Panc1 (cell line): Measurements from ENCODE around the gene TFDP1. TPM values are rescaled to one million over a fixed set of nuclear protein-coding genes. Genes with fewer than 3 reads are reported as not detected.

ENCODE experiments used
- ATAC-seq: fragments of 200-7000 bp; cut with Tn5 transposase; 2 replicates; pipeline ENCODE4 v1.9.1; 2020; ENCODE audit warnings: mild to moderate bottlenecking, moderate library complexity
- BruUV-seq: library from RNA; stranded (reverse); fragments of 400-500 nt; replicated peaks from 2 replicates; lab custom pipeline; 2021; lab: Mats Ljungman, UMichigan
- CTCF ChIA-PET: fragments of 300-600 bp; sonication (Branson Sonifier 250); formaldehyde crosslinking; loops from one replicate; lab custom pipeline; 2022; ENCODE audit warnings: antibody characterized with exemption; lab: Charles Lee
- POLR2A ChIA-PET: fragments of 300-600 bp; sonication (Branson Sonifier 250); formaldehyde crosslinking; loops from one replicate; lab custom pipeline; 2022; ENCODE audit warnings: antibody characterized with exemption; lab: Charles Lee
- DNase-seq: peaks from one replicate; pipeline ENCODE4 v3.0.0-alpha.2; 2010; ENCODE audit warnings: low read depth, low spot score
- H3K27ac ChIP-seq: 2 replicates; pipeline ENCODE4 v1.5.1; 2011; ENCODE audit warnings: mild to moderate bottlenecking, low read length, inconsistent platforms
- H3K27me3 ChIP-seq: fragments of 200-500 bp; sonication (Bioruptor generic); 2 replicates; pipeline ENCODE4 v1.6.0; 2014; ENCODE audit warnings: low read length, inconsistent platforms; ENCODE audit not compliant: control insufficient read depth, insufficient read depth
- H3K36me3 ChIP-seq: fragments of 200-500 bp; sonication (Bioruptor generic); 2 replicates; pipeline ENCODE4 v1.5.1; 2014; ENCODE audit warnings: inconsistent platforms, mild to moderate bottlenecking, low read length, moderate library complexity; ENCODE audit not compliant: control insufficient read depth, insufficient read depth
- H3K4me1 ChIP-seq: 2 replicates; pipeline ENCODE4 v1.5.1; 2011; ENCODE audit warnings: inconsistent platforms, mild to moderate bottlenecking, low read length, moderate library complexity; ENCODE audit not compliant: control insufficient read depth, insufficient read depth
- H3K4me3 ChIP-seq, 2 experiments: 2 replicates each; pipeline ENCODE4 v1.5.1; 2011 to 2012; ENCODE audit warnings: low read depth in 2 of 2, low read length in 2 of 2, mild to moderate bottlenecking in 2 of 2, inconsistent platforms in 1 of 2, moderate library complexity in 1 of 2
- H3K9me3 ChIP-seq: fragments of 200-500 bp; sonication (Bioruptor generic); 2 replicates; pipeline ENCODE4 v1.5.1; 2014; ENCODE audit warnings: low read depth, mild to moderate bottlenecking, inconsistent platforms, low read length, moderate library complexity; ENCODE audit not compliant: control insufficient read depth, insufficient read depth
- POLR2AphosphoS5 ChIP-seq: IDR thresholded peaks from 2 replicates; pipeline ENCODE4 v1.6.1; 2012; ENCODE audit warnings: mild to moderate bottlenecking, low read depth, low read length, moderate library complexity
- SIN3A ChIP-seq: IDR thresholded peaks from 2 replicates; pipeline ENCODE4 v1.6.1; 2012; ENCODE audit warnings: low read depth, mild to moderate bottlenecking, low read length, moderate library complexity, borderline replicate concordance; ENCODE audit not compliant: insufficient read depth
- TCF7L2 ChIP-seq: IDR thresholded peaks from 2 replicates; pipeline ENCODE4 v1.6.1; 2011; ENCODE audit warnings: mild to moderate bottlenecking, low read depth, low read length, inconsistent platforms
- in situ Hi-C: cut with HindIII; loops from 2 replicates; pipeline ENCODE4 v1.10.0; 2016; ENCODE audit warnings: low sequenced_read_pairs, low pct_unique_long_range_greater_than_20kb
- intact Hi-C: fragments of 100-400 bp; cut with micrococcal nuclease; formaldehyde crosslinking; loops from one replicate; pipeline ENCODE4 v1.10.0; 2022; ENCODE audit not compliant: unreplicated experiment
- total RNA-seq: library from RNA; stranded (reverse); gene quantifications from one replicate; pipeline ENCODE4 v1.2.1, GENCODE V29; 2021; ENCODE audit not compliant: unreplicated experiment
- TF ChIP-seq, protein P1 (sequence below), 2 experiments: IDR thresholded peaks; 2 replicates each; pipeline ENCODE4 v1.6.1; 2011 to 2012; ENCODE audit warnings: low read depth in 2 of 2, control low read depth in 1 of 2, low read length in 1 of 2, mild to moderate bottlenecking in 1 of 2, moderate library complexity in 1 of 2; ENCODE audit not compliant: insufficient read depth in 1 of 2
- TF ChIP-seq, protein P2 (sequence below): fragments of 450-650 bp; IDR thresholded peaks from 2 replicates; pipeline ENCODE4 v1.5.1; 2017; ENCODE audit warnings: mild to moderate bottlenecking

TFDP1 gene
- total RNA-seq, 1 experiment from 2014 or later, result 91.6 TPM

DNA sequence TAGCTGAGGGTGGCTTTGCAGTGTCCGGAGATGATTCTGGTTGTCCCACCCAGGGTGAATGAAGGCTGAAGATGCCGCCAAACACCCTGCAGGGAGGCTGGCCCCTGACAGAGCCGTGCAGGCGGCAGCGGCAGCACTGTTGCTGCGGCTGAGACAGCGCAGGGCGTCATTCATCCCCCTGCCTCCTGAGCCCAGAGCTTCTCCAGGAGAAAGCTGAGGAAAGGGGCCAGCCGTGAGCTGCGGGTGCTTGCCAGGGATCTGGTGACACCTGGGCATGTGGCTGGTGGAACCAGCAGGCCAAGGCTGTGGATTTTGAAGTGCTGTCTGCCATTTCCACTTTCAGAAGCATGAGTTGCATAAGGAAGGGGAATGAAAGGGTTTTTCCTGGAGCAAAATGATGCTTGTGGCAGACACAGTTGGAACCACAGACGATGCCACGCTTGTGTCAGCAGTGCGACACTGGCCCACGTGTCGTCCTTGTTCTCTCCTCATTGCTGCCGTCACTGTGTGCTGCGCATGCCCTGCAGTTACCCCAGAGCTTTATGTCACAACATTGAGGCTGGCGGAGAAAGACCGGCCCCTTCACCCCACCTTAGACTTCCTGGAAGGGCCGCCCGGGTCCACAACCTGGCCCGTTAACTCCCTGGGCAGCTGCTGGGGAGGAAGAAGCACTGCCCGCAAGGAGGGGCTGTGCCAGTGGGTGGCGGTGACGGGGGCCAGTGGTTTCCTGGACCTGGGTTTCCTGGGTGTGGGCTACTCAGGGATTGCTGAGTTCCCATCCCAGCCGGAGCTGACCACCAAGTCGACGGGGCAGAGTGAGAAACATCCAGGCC, 22.7 kb downstream of the TFDP1 start:
- in situ Hi-C loops (no loop called here), intact Hi-C loops (no loop called here)
- Histone ChIP-seq H3K4me3 (no peak overlapping the region), H3K27me3 (no peaks in the 10 kb centered on the region), H3K36me3 (peaks cover under 1% of the 10 kb centered on the region; the same call in 1 of the 2 replicates), H3K27ac (no peak overlapping the region), H3K4me1 (no peaks in the 10 kb centered on the region), H3K9me3 (no peaks in the 10 kb centered on the region)
- ATAC-seq (no peak), DNase-seq (no peak)
- ChIA-PET CTCF (no interaction called here), POLR2A (no interaction called here)
- TF ChIP-seq SIN3A (no peak), POLR2AphosphoS5 (no peak), TCF7L2 (no peak)
- TF ChIP-seq, protein P1, sequence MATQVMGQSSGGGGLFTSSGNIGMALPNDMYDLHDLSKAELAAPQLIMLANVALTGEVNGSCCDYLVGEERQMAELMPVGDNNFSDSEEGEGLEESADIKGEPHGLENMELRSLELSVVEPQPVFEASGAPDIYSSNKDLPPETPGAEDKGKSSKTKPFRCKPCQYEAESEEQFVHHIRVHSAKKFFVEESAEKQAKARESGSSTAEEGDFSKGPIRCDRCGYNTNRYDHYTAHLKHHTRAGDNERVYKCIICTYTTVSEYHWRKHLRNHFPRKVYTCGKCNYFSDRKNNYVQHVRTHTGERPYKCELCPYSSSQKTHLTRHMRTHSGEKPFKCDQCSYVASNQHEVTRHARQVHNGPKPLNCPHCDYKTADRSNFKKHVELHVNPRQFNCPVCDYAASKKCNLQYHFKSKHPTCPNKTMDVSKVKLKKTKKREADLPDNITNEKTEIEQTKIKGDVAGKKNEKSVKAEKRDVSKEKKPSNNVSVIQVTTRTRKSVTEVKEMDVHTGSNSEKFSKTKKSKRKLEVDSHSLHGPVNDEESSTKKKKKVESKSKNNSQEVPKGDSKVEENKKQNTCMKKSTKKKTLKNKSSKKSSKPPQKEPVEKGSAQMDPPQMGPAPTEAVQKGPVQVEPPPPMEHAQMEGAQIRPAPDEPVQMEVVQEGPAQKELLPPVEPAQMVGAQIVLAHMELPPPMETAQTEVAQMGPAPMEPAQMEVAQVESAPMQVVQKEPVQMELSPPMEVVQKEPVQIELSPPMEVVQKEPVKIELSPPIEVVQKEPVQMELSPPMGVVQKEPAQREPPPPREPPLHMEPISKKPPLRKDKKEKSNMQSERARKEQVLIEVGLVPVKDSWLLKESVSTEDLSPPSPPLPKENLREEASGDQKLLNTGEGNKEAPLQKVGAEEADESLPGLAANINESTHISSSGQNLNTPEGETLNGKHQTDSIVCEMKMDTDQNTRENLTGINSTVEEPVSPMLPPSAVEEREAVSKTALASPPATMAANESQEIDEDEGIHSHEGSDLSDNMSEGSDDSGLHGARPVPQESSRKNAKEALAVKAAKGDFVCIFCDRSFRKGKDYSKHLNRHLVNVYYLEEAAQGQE (IDR thresholded peaks at IDR 0.05; ENCODE audit: insufficient read depth in 1 of 2, low read depth in 2 of 2, low read length in 1 of 2), result no peak
- TF ChIP-seq, protein P2, sequence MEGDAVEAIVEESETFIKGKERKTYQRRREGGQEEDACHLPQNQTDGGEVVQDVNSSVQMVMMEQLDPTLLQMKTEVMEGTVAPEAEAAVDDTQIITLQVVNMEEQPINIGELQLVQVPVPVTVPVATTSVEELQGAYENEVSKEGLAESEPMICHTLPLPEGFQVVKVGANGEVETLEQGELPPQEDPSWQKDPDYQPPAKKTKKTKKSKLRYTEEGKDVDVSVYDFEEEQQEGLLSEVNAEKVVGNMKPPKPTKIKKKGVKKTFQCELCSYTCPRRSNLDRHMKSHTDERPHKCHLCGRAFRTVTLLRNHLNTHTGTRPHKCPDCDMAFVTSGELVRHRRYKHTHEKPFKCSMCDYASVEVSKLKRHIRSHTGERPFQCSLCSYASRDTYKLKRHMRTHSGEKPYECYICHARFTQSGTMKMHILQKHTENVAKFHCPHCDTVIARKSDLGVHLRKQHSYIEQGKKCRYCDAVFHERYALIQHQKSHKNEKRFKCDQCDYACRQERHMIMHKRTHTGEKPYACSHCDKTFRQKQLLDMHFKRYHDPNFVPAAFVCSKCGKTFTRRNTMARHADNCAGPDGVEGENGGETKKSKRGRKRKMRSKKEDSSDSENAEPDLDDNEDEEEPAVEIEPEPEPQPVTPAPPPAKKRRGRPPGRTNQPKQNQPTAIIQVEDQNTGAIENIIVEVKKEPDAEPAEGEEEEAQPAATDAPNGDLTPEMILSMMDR, result no peak
- BruUV-seq, result no TSS peak

DNA sequence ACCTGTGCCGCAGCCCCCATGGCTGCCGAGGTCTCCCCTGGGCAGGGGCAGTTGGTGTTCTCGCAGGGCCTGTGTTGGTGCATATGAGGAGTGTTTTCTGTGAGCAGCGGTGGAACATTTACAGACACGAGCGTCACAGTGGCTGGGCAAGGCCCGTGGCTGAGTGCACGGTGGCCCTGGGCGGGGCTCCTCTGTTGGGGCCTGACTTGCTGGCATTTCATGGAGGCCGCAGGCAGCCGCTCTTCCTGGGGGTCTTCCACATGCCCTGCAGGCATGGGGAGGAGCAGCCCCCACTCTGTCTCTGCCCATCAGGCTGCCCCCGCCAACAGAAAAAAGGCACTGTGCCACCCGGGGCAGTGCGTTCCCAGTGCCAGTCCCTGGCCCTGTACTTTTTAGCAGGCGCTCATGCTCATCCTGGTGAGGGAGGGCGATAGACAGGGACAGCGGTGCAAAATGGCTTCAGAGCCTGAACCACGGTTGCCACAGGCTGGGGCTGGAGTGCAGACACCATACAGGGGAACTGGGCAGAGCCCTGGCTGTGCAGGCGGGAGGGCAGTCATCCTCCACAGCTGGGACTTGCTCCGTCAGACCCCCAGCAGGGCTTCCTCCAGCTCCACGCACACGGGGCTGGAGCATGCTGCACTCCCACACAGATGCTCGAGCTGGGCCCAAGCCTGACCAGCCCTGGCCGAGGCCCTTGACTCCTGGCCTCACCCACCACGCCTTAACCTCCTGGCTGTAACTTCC, 23.5 kb downstream of the TFDP1 start:
- TF ChIP-seq, protein P2, result no peak
- no peak for TF ChIP-seq SIN3A
- no peak for TF ChIP-seq TCF7L2
- TF ChIP-seq, protein P1 (IDR thresholded peaks at IDR 0.05; ENCODE audit: insufficient read depth in 1 of 2, low read depth in 2 of 2, low read length in 1 of 2), result no peak
- TF ChIP-seq POLR2AphosphoS5, result no peak
- in situ Hi-C loops (no loop called here), intact Hi-C loops (no loop called here)
- H3K36me3 ChIP-seq, result peaks cover 3% of the 10 kb centered on the region; the same call in 1 of the 2 replicates
- ChIA-PET CTCF (no interaction called here), POLR2A (no interaction called here)
- peak; percentile 31; the same call in 1 of the 2 replicates for ATAC-seq
- H3K27me3 ChIP-seq, result no peaks in the 10 kb centered on the region
- H3K9me3 ChIP-seq, result no peaks in the 10 kb centered on the region
- no peak overlapping the region for H3K27ac ChIP-seq
- H3K4me1 ChIP-seq, result no peaks in the 10 kb centered on the region
- no TSS peak for BruUV-seq
- no peak overlapping the region for H3K4me3 ChIP-seq
- no peak for DNase-seq
